Hepatocyte (in vitro differentiated cells): Measurements from ENCODE around the gene HIP1. TPM values are rescaled to one million over a fixed set of nuclear protein-coding genes. Genes with fewer than 3 reads are reported as not detected.

Experiments used
- DNase-seq: peaks from one replicate; pipeline ENCODE4 v3.0.0-alpha.2; 2016; ENCODE audit warnings: low spot score
- H2AFZ ChIP-seq: fragments of 200-600 bp; sonication (generic); 2 replicates; pipeline ENCODE4 v1.6.0; 2016; ENCODE audit warnings: antibody characterized with exemption, mild to moderate bottlenecking
- H3K27ac ChIP-seq: fragments of 200-600 bp; sonication (generic); 2 replicates; pipeline ENCODE4 v1.5.1; 2016; ENCODE audit warnings: mild to moderate bottlenecking
- H3K27me3 ChIP-seq: fragments of 200-600 bp; sonication (generic); 2 replicates; pipeline ENCODE4 v1.6.1; 2016
- H3K36me3 ChIP-seq: fragments of 200-600 bp; sonication (generic); replicated peaks from 2 replicates; pipeline ENCODE4 v1.5.1; 2016; ENCODE audit warnings: low read depth; ENCODE audit not compliant: insufficient read depth
- H3K4me1 ChIP-seq: fragments of 200-600 bp; sonication (generic); 2 replicates; pipeline ENCODE4 v1.5.1; 2016; ENCODE audit warnings: mild to moderate bottlenecking, moderate library complexity; ENCODE audit not compliant: insufficient read depth
- H3K4me2 ChIP-seq: fragments of 200-600 bp; sonication (generic); 2 replicates; pipeline ENCODE4 v1.6.0; 2016
- H3K4me3 ChIP-seq: fragments of 200-600 bp; sonication (generic); 2 replicates; pipeline ENCODE4 v1.5.1; 2016; ENCODE audit warnings: mild to moderate bottlenecking
- H3K79me2 ChIP-seq: fragments of 200-600 bp; sonication (generic); 2 replicates; pipeline ENCODE4 v1.6.0; 2017; ENCODE audit warnings: mild to moderate bottlenecking
- H3K9me2 ChIP-seq: fragments of 200-600 bp; sonication (generic); replicated peaks from 2 replicates; pipeline ENCODE4 v1.6.0; 2017; ENCODE audit warnings: mild to moderate bottlenecking; ENCODE audit not compliant: insufficient read depth
- H3K9me3 ChIP-seq: fragments of 200-600 bp; sonication (generic); 2 replicates; pipeline ENCODE4 v1.5.1; 2016; ENCODE audit warnings: low read depth, mild to moderate bottlenecking
- H4K20me1 ChIP-seq: fragments of 200-600 bp; sonication (generic); 2 replicates; pipeline ENCODE4 v1.6.0; 2016; ENCODE audit warnings: mild to moderate bottlenecking; ENCODE audit not compliant: insufficient read depth, poor library complexity, severe bottlenecking
- CTCF ChIP-seq: fragments of 200-600 bp; sonication (generic); IDR thresholded peaks from 2 replicates; pipeline ENCODE4 v1.5.1; 2016; ENCODE audit warnings: antibody characterized with exemption, mild to moderate bottlenecking; ENCODE audit not compliant: poor library complexity
- EZH2 ChIP-seq: fragments of 200-600 bp; sonication (generic); IDR thresholded peaks from 2 replicates; pipeline ENCODE4 v1.6.1; 2016; ENCODE audit warnings: antibody characterized with exemption, mild to moderate bottlenecking, borderline replicate concordance
- EZH2phosphoT487 ChIP-seq: fragments of 200-600 bp; sonication (generic); IDR thresholded peaks from one replicate; pipeline ENCODE4 v1.6.1; 2018; ENCODE audit warnings: antibody characterized with exemption, mild to moderate bottlenecking, low read depth, moderate library complexity; ENCODE audit not compliant: unreplicated experiment, severe bottlenecking
- WGBS: methylation state at CpG from one replicate; pipeline ENCODE4 v1.1.6; 2016; ENCODE audit warnings: low lambda C conversion rate; ENCODE audit errors: missing lambda C conversion rate; 5-methylcytosine and 5-hydroxymethylcytosine counted together
- polyA plus RNA-seq: library from polyadenylated mRNA; unstranded; fragments of >200 nt; fragmentation: Nextera tagmentation; extraction: Ambion mirVana; gene quantifications from 2 replicates; pipeline ENCODE4 v1.2.1, GENCODE V29; 2016
- total RNA-seq: library from RNA; depleted of rRNA; stranded (reverse); fragments of >200 nt; gene quantifications from 2 replicates; pipeline ENCODE4 v1.2.3, GENCODE V29; 2014

The HIP1 gene
- total and polyA plus RNA-seq, 2 experiments from 2014 or later = 8.3 to 14.5 TPM

- no peaks in the 10 kb centered on the region for H3K9me3 ChIP-seq
- H3K27me3 ChIP-seq = no peaks in the 10 kb centered on the region
- H3K36me3 ChIP-seq = no peaks in the 10 kb centered on the region
- H3K4me2 ChIP-seq = peak overlapping the region; percentile 97
- WGBS = 65% methylated on average over 8 of the region's 8 CpGs
- H3K4me3 ChIP-seq = no peak overlapping the region
- DNase-seq = no peak
- H4K20me1 ChIP-seq = no peaks in the 10 kb centered on the region
- H2AFZ ChIP-seq = peak overlapping the region; percentile 83
- H3K4me1 ChIP-seq = peaks cover 6% of the 10 kb centered on the region
- no peaks in the 10 kb centered on the region for H3K79me2 ChIP-seq
- no peaks in the 10 kb centered on the region for H3K9me2 ChIP-seq
- TF ChIP-seq CTCF (no peak), EZH2 (no peak), EZH2phosphoT487 (no peak)
- peak overlapping the region; percentile 57 for H3K27ac ChIP-seq
Observed at GRCh38 chr7:75640201-75640600, 98.5 kb downstream of the HIP1 start.

- H3K4me3 ChIP-seq = peak overlapping the region; percentile 92
- no peak for DNase-seq
- no peaks in the 10 kb centered on the region for H3K9me2 ChIP-seq
- WGBS = 8% methylated on average over 7 of the region's 7 CpGs
- no peaks in the 10 kb centered on the region for H3K27me3 ChIP-seq
- H4K20me1 ChIP-seq = no peaks in the 10 kb centered on the region
- H3K79me2 ChIP-seq = no peaks in the 10 kb centered on the region
- H3K9me3 ChIP-seq = no peaks in the 10 kb centered on the region
- no peaks in the 10 kb centered on the region for H3K36me3 ChIP-seq
- peak overlapping the region; percentile 57 for H3K27ac ChIP-seq
- peaks cover 6% of the 10 kb centered on the region for H3K4me1 ChIP-seq
- peak overlapping the region; percentile 83 for H2AFZ ChIP-seq
- no peak for TF ChIP-seq EZH2phosphoT487
- no peak for TF ChIP-seq EZH2
- TF ChIP-seq CTCF = no peak
- peak overlapping the region; percentile 97 for H3K4me2 ChIP-seq
Observed at GRCh38 chr7:75639886-75640190, 98.9 kb downstream of the HIP1 start.

- no peaks in the 10 kb centered on the region for H3K9me3 ChIP-seq
- peak overlapping the region; percentile 57 for H3K27ac ChIP-seq
- H4K20me1 ChIP-seq = no peaks in the 10 kb centered on the region
- peaks cover 6% of the 10 kb centered on the region for H3K4me1 ChIP-seq
- DNase-seq = peak; percentile 61
- peak overlapping the region; percentile 92 for H3K4me3 ChIP-seq
- no peaks in the 10 kb centered on the region for H3K79me2 ChIP-seq
- WGBS = 0% methylated on average over 9 of the region's 77 CpGs
- H3K36me3 ChIP-seq = no peaks in the 10 kb centered on the region
- H3K27me3 ChIP-seq = no peaks in the 10 kb centered on the region
- no peaks in the 10 kb centered on the region for H3K9me2 ChIP-seq
- H2AFZ ChIP-seq = peak overlapping the region; percentile 94
- H3K4me2 ChIP-seq = peak overlapping the region; percentile 97
- TF ChIP-seq EZH2 = no peak
- TF ChIP-seq EZH2phosphoT487 = no peak
- no peak for TF ChIP-seq CTCF
Observed at GRCh38 chr7:75639071-75639885, 99.5 kb downstream of the HIP1 start.
